HG03571 (cell line): ENCODE measurements around the gene FRMD4B.

ENCODE experiments used
- ATAC-seq: cut with Tn5 transposase; IDR thresholded peaks from one replicate; pipeline ENCODE4 v1.9.1; 2021; ENCODE audit not compliant: unreplicated experiment

The FRMD4B gene

GRCh38 chr3:69210068-69210730, 175.7 kb downstream of the FRMD4B start:
- no peak for ATAC-seq

- ATAC-seq = no peak
These were observed 176.5 kb downstream of the FRMD4B start for GRCh38 chr3:69209413-69209812.

GRCh38 chr3:69207031-69207430, 178.9 kb downstream of the FRMD4B start:
- no peak for ATAC-seq

GRCh38 chr3:69205385-69205784, 180.5 kb downstream of the FRMD4B start:
- ATAC-seq = no peak

- peak; percentile 93 for ATAC-seq
These were observed 181.5 kb downstream of the FRMD4B start for GRCh38 chr3:69204315-69204957.

- ATAC-seq = peak; percentile 4
These were observed 182.1 kb downstream of the FRMD4B start for GRCh38 chr3:69203631-69204314.

- no peak for ATAC-seq
These were observed 184.2 kb downstream of the FRMD4B start for GRCh38 chr3:69201658-69202057.

GRCh38 chr3:69200384-69201068, 185.4 kb downstream of the FRMD4B start:
- ATAC-seq = no peak

- ATAC-seq = no peak
These were observed 185.9 kb downstream of the FRMD4B start for GRCh38 chr3:69199942-69200341.

- ATAC-seq = no peak
These were observed 187.9 kb downstream of the FRMD4B start for GRCh38 chr3:69197922-69198530.

- ATAC-seq = no peak
These were observed 188.4 kb downstream of the FRMD4B start for GRCh38 chr3:69197455-69197854.

- no peak for ATAC-seq
These were observed 189.0 kb downstream of the FRMD4B start for GRCh38 chr3:69196876-69197275.

- no peak for ATAC-seq
These were observed 191.3 kb downstream of the FRMD4B start for GRCh38 chr3:69194431-69195165.

GRCh38 chr3:69193749-69194148, 192.1 kb downstream of the FRMD4B start:
- ATAC-seq = no peak

GRCh38 chr3:69191516-69191915, 194.4 kb downstream of the FRMD4B start:
- no peak for ATAC-seq

- no peak for ATAC-seq
These were observed 196.4 kb downstream of the FRMD4B start for GRCh38 chr3:69189487-69189886.

- ATAC-seq = no peak
These were observed 199.3 kb downstream of the FRMD4B start for GRCh38 chr3:69186575-69187093.

- ATAC-seq = no peak
These were observed 203.1 kb downstream of the FRMD4B start for GRCh38 chr3:69182588-69183316.

- no peak for ATAC-seq
These were observed 204.2 kb downstream of the FRMD4B start for GRCh38 chr3:69181592-69182211.
